ENCODE measurements around the gene CCDC158.

- TF ChIP-seq SMAD5 (IDR thresholded peaks at IDR 0.05; ENCODE audit: low read depth) = no peak
- TF ChIP-seq CTCF (IDR thresholded peaks at IDR 0.05 in 2 of 3, conservative IDR thresholded peaks at IDR 0.05 in 1 of 3; ENCODE audit: control insufficient read depth in 2 of 3, extremely low read depth in 1 of 3, insufficient read depth in 1 of 3, low read depth in 3 of 3, low read length in 3 of 3) = no peak
- no peak for TF ChIP-seq CEBPB (IDR thresholded peaks at IDR 0.05; ENCODE audit: borderline replicate concordance in 1 of 2, low read depth in 2 of 2, low read length in 2 of 2)
- TF ChIP-seq REST (IDR thresholded peaks at IDR 0.05; ENCODE audit: low read depth, low read length) = no peak
- TF ChIP-seq POLR2A (IDR thresholded peaks at IDR 0.05; ENCODE audit: low read depth, low read length) = no peak
- no peak for TF ChIP-seq TAF1 (IDR thresholded peaks at IDR 0.05; ENCODE audit: borderline replicate concordance, low read depth, low read length)
- TF ChIP-seq CHD2 (IDR thresholded peaks at IDR 0.05; ENCODE audit: borderline replicate concordance, low read depth, low read length) = no peak
- TF ChIP-seq ZBTB33 (IDR thresholded peaks at IDR 0.05) = no peak
- TF ChIP-seq STAT3 (IDR thresholded peaks at IDR 0.05; ENCODE audit: low read depth, low read length) = no peak
Observed at GRCh38 chr4:76445911-76446310, 25.0 kb upstream of the CCDC158 start.

Data from GM12878 (cell line).